ENCODE data around the gene PICK1. TPM values are rescaled to one million over a fixed set of nuclear protein-coding genes. Genes with fewer than 3 reads are reported as not detected.

Gene PICK1
- total and polyA plus RNA-seq, 10 of the 15 experiments (the other 5 are each of a cell fraction or from before 2014, with no cell fraction given): 0.07 to 19.2 (median 10.9) TPM

DNA sequence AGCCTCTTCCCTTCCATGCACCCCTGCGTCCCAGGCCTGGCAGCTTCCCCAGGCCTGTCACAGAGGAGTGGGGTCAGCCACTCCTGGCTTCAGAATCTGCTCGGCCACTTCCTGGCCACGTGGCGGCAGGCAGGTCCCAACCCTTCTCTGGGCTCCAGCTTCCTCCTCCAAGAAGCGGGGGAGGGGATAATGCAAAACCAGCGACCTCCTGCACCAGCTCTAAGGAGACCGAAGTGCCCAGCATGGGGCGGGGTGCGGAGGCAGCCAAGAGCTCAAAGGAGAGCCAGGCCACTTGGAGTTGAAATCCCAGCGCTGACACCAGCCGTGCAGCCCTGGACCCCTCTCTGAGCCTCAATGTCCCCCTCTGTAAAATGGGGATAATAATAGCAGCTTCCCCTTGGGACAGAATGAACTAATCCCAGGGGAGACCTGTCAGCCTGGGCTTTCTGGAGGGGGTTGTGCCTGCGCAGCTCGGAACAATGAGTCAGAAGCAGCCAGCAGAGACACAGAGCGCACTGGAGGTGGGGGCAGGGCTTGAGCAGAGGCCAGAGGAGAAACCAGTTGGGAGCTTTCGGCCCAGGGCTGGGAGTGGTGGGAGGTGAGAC is 22.8 kb upstream of the PICK1 start:
- Histone ChIP-seq H4K20me1 (ENCODE audit: control insufficient read depth, insufficient read depth) (no peaks in the 10 kb centered on the region), H3K4me1 (ENCODE audit: control insufficient read depth, insufficient read depth, low read length) (peaks cover 7% of the 10 kb centered on the region; the same call in 1 of the 2 replicates), H3K27me3 (replicated peaks in 1 of 2; ENCODE audit: control insufficient read depth in 2 of 2, insufficient read depth in 2 of 2, low read length in 1 of 2) (no peaks in the 10 kb centered on the region; a peak in 1 of 4 replicates), H3K4me2 (ENCODE audit: control insufficient read depth, insufficient read depth) (no peak overlapping the region), H3K9ac (ENCODE audit: control insufficient read depth, insufficient read depth, low read length) (no peak overlapping the region), H3K79me2 (ENCODE audit: control insufficient read depth, insufficient read depth, low read length) (no peaks in the 10 kb centered on the region), H2AFZ (ENCODE audit: control insufficient read depth, low read depth, low read length) (no peak overlapping the region; the same call in 1 of the 2 replicates), H3K27ac (ENCODE audit: control insufficient read depth, insufficient read depth) (no peak overlapping the region), H3K9me3 (replicated peaks; ENCODE audit: control insufficient read depth, insufficient read depth, low read length) (no peaks in the 10 kb centered on the region), H3K4me3 (no peak overlapping the region), H3K36me3 (ENCODE audit: control insufficient read depth in 2 of 2, insufficient read depth in 2 of 2, low read length in 1 of 2) (no peaks in the 10 kb centered on the region)
- ChIA-PET CTCF (interaction anchor here (0.9 to 1.9 kb wide), 3 partner anchors 18 to 68 kb away, joined by 3 to 10 read pairs (median 4); no protein-coding TSS in a partner anchor), RAD21 (ENCODE audit: unreplicated experiment) (interaction anchor here (0.6 to 1.3 kb wide), 2 partner anchors 18 to 261 kb away, joined by 4 to 9 read pairs; no protein-coding TSS in a partner anchor), SMC1A (ENCODE audit: uncharacterized antibody, unreplicated experiment) (interaction anchor here (0.7 kb wide), 1 partner anchor 38 kb away, joined by 3 read pairs; no protein-coding TSS in a partner anchor), POLR2A (no interaction called here)
- 24% methylated on average over 15 of the region's 15 CpGs for WGBS (ENCODE audit: insufficient coverage, insufficient replicate concordance, low lambda C conversion rate, missing lambda C conversion rate)
- peak; percentile 15 for DNase-seq (ENCODE audit: low read depth, low spot score)
- intact Hi-C loops (cut with micrococcal nuclease; ENCODE audit: unreplicated experiment): no loop called here
- no peak for FAIRE-seq
- ATAC-seq: peak; percentile 83
- no TSS peak for BruUV-seq (replicated peaks)
- in situ Hi-C loops (cut with MboI): no loop called here
- TF ChIP-seq GATAD2B (conservative IDR thresholded peaks at IDR 0.05; ENCODE audit: low read depth) (0 out of 2 replicates have a peak, but pooled peaks have one; percentile 38), IRF4 (IDR thresholded peaks at IDR 0.05; ENCODE audit: low read depth, low read length) (no peak), HDAC6 (IDR thresholded peaks at IDR 0.05; ENCODE audit: unreplicated experiment) (no peak), BHLHE40 (IDR thresholded peaks at IDR 0.05; ENCODE audit: borderline replicate concordance in 1 of 2, low read depth in 2 of 2, low read length in 1 of 2) (no peak), SMARCA5 (IDR thresholded peaks at IDR 0.05) (peak; percentile 66; the same call in 1 of the 2 replicates), ZSCAN29 (IDR thresholded peaks at IDR 0.05) (no peak), SUPT20H (IDR thresholded peaks at IDR 0.05; ENCODE audit: borderline replicate concordance, control insufficient read depth, low read depth, low read length) (no peak), HDAC2 (IDR thresholded peaks at IDR 0.05) (no peak), CBX5 (IDR thresholded peaks at IDR 0.05; ENCODE audit: low read depth) (no peak), IKZF2 (IDR thresholded peaks at IDR 0.05) (0 out of 4 replicates have a peak, but pooled peaks of 1 of the 2 experiments have one; percentile 23), RB1 (IDR thresholded peaks at IDR 0.05; ENCODE audit: borderline replicate concordance) (no peak), IKZF1 (conservative IDR thresholded peaks at IDR 0.05) (peak; percentile 49; the same call in 1 of the 2 replicates), MEF2B (IDR thresholded peaks at IDR 0.05; ENCODE audit: partially characterized antibody, poor library complexity, severe bottlenecking) (peak; percentile 93), RBBP5 (conservative IDR thresholded peaks at IDR 0.05) (no peak), FOXM1 (IDR thresholded peaks at IDR 0.05; ENCODE audit: low read depth, low read length) (no peak), MXI1 (IDR thresholded peaks at IDR 0.05; ENCODE audit: low read depth, low read length) (no peak), NFYB (IDR thresholded peaks at IDR 0.05; ENCODE audit: insufficient read depth, low read depth, low read length) (no peak), TAF1 (IDR thresholded peaks at IDR 0.05; ENCODE audit: borderline replicate concordance, low read depth, low read length) (no peak), FOS (IDR thresholded peaks at IDR 0.05; ENCODE audit: borderline replicate concordance, extremely low read depth, insufficient read length) (no peak)
- TF ChIP-seq, protein P1, sequence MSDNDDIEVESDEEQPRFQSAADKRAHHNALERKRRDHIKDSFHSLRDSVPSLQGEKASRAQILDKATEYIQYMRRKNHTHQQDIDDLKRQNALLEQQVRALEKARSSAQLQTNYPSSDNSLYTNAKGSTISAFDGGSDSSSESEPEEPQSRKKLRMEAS (IDR thresholded peaks at IDR 0.05; ENCODE audit: low read depth, low read length): no peak
- TF ChIP-seq, protein P2, sequence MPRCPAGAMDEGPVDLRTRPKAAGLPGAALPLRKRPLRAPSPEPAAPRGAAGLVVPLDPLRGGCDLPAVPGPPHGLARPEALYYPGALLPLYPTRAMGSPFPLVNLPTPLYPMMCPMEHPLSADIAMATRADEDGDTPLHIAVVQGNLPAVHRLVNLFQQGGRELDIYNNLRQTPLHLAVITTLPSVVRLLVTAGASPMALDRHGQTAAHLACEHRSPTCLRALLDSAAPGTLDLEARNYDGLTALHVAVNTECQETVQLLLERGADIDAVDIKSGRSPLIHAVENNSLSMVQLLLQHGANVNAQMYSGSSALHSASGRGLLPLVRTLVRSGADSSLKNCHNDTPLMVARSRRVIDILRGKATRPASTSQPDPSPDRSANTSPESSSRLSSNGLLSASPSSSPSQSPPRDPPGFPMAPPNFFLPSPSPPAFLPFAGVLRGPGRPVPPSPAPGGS (IDR thresholded peaks at IDR 0.05; ENCODE audit: borderline replicate concordance, insufficient read depth, low read depth, low read length, poor library complexity, severe bottlenecking): no peak
